NCI-H446 (cell line): ENCODE data around the gene POU2F1.

Experiments
- DNase-seq, 2 experiments: peaks; one replicate each; lab custom pipeline; 2025; lab: John Stamatoyannopoulos, UW

The POU2F1 gene

DNA sequence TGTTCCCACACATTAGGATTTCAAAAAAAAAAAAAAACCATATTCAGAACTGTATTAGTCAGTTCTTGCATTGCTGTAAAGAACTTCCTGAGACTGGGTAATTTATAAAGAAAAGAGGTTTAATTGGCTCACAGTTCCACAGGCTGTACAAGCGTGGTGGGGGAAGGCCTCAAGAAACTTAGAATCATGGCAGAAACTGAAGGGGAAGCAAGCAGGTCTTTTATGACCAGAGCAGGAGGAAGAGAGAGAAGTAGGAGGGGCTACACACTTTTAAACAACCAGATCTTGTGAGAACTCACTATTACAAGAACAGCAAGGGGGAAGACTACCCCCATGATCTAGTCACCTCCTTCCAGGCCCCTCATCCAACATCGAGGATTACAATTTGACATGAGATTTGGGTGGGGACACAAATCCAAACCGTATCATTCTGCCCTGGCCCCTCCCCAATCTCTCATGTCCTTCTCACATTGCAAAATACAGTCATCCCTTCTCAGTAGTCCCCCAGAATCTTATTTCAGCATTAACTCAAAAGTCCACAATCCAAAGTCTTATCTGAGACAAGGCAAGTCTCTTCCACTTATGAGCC, 51.8 kb downstream of the POU2F1 start:
- no peak for DNase-seq

DNA sequence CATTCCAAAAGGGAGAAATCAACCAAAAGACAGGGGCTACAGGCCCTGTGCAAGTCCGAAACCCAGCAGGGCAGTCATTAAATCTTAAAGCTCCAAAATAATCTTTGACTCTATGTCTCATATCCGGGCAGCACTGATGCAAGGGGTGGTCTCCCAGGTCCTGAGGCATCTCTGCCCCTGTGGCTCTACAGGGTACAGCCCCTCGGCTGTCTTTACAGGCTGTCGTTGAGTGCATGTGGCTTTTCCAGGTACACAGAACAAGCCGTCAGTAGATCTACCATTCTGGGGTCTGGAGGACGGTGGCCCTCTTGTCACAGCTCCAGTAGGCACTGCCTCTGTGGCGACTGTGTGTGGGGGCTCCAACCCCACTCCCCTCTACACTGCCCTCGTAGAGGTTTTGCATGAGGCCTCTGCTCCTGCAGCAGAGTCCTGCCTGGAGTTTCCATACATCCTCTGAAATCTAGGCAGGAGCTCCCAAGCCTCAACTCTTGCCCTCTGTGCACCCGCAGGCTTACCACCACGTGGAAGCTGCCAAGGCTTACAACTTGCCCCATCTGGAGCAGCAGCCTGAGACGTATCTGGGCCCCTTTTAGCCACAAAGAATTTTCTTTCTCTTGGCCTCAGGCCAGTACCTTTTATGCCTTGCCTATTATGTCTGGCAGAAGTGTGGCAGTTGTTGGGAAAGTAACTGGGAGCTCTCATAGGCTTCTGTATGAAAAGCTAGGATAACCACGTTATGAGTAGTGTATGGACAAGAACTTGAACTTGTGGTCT, 52.5 kb downstream of the POU2F1 start:
- peak; percentile 74 to 93 for DNase-seq

DNA sequence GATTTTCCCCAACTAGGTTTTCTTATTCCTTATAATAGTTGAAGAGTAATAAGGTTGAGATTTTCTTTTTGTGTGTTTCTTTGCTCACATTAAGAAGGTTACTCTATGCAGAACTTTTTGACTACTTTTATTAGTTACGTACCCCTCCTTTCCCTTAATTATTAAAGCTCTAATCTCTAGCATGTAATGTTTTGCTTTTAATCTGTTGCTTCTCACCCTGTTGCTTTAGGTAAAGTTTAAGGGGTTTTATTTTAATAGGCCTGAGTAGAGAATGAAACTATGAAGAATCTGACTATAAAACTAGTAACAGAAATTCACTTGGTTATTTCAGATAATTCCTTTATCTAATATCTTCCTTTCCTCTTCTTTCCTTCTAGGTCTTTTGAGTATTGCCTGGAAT, 53.4 kb downstream of the POU2F1 start:
- no peak for DNase-seq

DNA sequence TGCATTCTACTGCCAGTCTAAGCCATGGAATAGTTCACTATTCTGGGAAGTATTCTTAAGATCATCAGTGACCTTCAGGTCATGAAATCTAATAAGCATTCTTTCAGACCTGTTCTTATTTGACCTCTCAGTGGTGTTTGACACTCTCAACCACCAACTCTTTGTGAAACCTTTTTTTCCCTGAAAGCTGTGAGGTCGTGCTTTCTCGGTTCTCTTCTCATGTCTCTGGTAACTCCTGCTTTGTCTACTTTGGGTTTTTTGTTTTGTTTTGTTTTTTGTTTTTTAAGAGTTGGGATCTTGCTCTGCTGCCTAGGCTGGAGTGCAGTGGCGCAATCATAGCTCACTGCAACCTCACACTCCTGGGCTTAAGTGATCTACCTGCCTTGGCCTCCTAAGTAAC, 56.3 kb downstream of the POU2F1 start:
- DNase-seq: no peak

- DNase-seq: no peak
Observed at GRCh38 chr1:167278497-167278896, 57.8 kb downstream of the POU2F1 start.

DNA sequence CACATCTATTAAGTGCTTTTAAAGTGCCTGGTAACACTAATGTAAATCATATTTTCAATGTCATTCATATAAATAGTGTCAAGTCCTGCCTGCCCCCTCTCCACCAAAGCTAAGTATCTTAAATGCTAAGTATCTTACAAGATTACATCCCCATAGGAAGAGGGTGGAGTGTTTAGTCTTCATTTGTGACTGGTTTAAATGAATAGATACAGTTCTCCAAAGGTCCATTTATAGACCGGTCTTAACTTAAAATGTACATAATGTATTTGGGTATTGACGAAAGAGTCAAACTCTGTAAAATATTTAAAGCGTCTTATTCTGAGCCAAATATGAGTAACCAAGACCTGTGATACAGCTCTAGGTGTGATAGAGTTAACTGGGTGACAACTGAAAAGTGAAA, 60.2 kb downstream of the POU2F1 start:
- no peak for DNase-seq

- no peak for DNase-seq
Observed at GRCh38 chr1:167288390-167289074, 67.8 kb downstream of the POU2F1 start.

- no peak for DNase-seq
Observed at GRCh38 chr1:167289075-167289442, 68.4 kb downstream of the POU2F1 start.

DNA sequence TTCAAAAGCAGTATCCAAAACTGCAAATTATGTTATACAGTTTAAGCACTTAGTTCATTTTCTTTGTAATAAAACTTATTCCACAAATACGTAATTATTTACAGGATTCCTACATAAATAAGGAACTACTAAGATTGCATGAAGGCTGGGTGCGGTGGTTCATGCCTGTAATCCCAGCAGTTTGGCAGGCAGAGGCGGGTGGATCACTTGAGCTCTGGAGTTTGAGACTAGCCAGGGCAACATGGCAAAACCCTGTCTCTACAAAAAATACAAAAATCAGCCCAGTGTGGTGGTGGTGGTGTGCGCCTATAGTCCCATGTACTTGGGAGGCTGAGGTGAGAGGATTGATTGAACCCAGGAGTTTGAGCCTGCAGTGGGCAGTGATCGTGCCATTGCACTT, 69.3 kb downstream of the POU2F1 start:
- no peak for DNase-seq

- DNase-seq: no peak
Observed at GRCh38 chr1:167291539-167292185, 71.0 kb downstream of the POU2F1 start.

- DNase-seq: no peak
Observed at GRCh38 chr1:167292216-167292615, 71.5 kb downstream of the POU2F1 start.

DNA sequence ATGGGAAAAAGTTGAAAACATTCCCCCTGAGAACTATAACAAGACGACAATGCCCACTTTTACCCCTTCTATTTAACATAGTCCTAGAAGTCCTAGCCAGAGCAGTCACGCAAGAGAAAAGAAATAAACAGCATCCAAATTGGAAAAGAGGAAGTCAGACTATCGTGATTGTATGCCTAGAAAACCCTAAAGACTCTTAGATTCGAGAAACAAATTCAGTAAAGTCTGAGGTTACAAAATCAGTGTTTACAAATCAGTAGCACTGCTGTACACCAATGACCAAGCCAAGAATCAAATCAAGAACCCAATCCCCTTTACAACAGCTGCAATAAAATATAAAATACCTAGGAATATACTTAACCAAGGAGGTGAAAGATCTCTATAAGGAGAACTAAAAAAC, 72.4 kb downstream of the POU2F1 start:
- no peak for DNase-seq

DNA sequence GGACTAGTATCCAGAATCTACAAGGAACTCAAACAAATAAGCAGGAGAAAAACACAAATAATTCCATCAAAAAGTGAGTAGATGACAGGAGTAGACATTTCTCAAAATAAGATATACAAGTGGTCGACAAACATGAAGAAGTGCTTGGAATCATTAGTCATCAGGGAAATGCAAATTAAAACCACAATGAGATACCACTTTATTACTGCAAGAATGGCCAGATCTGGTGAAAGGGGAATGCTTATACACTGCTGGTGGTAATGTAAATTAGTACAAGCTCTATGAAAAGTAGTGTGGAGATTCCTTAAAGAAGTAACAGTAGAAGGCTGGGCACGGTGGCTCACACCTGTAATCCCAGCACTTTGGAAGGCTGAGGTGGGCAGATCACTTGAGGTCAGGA, 73.8 kb downstream of the POU2F1 start:
- no peak for DNase-seq

DNA sequence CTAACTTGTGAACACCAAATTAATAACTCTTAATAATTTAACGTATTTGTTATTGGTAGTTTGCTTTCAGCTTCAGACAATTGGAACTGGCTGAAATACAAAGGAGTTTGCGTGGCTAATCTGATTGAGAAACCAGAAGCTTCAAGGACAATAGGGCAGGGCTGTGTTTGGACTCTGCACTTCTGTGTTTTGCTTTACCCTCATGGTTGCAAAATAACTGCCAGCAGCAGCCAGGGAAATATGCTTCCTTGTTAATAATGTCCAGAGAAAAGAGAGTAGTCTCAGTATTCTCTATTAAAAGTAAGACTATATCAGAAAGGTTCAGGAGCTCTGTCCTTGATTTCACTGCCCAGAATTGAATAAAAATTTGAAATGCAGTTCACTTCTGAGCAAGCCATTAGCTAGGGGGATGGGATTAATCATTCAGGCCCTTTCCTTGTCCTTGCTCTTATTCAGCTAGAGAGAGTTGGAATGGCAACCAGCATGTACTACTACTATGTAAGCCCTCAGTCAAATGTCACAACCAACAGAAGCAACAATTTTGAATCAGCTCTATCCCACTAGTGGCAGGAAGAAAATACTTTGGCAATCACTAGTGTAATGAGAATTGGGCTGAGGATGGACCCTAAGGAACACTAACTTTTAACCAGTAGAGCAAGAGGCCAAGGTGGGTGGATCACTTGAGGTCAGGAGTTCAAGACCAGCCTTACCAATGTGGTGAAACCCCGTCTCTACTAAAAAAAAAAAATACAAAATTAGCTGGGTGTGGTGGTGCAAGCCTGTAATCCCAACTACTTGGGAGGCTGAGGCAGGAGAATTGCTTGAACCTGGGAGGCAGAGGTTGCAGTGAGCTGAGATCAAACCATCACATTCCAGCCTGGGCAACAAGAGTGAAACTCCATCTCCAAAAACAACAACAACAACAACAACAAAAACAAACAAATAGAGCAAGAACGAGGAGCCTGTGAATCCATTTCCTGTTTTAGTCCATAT, 76.8 kb downstream of the POU2F1 start:
- no peak for DNase-seq

- DNase-seq: no peak
Observed at GRCh38 chr1:167298325-167298724, 77.6 kb downstream of the POU2F1 start.

DNA sequence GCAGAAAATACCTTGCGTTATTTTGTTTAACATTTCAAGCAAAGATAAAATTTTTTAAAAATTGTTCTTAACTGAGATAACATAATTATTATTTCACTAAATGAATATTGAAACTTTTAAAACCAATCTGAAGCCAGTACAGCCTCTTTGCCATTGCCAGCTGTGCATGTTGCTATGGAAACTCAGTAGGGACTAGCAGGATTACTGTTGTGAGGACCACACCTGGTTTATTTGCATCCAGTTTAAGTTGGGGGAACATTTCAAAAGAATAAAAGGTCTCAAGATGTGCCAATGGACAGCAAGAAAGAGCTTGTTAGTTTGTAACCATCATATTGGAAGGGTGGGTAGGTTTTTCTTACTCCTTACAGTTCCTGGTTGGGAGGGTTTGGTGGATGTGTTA, 80.7 kb downstream of the POU2F1 start:
- no peak for DNase-seq

DNA sequence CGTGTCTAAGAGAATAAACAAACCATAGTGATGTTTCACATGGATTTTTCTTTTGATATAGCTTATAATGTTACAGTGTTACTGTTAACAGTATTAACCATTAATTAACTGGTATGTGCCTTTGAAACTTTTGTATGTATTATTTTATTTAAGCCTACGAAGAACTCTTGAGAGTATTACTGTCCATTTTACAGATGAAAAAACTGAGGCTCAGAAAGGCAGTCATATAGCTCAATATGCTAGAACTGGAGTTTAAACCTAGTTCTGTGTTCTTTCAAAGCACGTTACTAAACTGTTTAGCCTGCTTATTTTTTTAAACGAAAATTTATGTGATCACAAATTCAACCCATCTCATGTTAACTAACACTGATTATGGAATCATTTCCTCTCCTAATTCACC, 83.5 kb downstream of the POU2F1 start:
- no peak for DNase-seq

DNA sequence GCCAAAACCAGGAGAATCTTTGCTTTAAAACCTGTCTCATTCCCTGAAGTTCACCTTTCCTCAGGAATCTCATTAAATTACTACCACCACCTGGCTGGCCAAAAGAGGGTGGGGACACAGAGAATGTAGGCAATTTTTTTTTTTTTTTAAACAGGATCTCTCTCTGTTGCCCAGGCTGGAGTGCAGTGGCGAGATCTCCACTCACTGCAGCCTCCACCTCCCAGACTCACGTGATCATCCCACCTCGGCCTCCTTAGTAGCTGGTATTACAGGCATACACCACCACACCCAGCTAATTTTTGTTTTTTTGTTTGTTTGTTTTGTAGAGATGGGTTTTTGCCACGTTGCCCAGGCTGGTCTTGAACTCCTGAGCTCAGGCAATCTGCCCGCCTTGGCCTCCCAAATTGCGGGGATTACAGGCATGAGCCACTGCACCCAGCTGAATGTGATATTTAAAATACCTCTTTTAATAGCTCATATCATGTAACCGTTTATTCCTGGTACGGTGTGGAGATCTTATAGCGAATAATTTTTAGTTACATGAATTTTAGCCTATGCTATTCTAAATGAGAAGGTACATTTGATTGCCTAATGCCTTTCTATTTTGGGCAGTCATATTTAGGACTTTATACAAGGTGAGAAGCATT, 84.5 kb downstream of the POU2F1 start:
- DNase-seq: no peak

- no peak for DNase-seq
Observed at GRCh38 chr1:167305706-167306277, 85.1 kb downstream of the POU2F1 start.

DNA sequence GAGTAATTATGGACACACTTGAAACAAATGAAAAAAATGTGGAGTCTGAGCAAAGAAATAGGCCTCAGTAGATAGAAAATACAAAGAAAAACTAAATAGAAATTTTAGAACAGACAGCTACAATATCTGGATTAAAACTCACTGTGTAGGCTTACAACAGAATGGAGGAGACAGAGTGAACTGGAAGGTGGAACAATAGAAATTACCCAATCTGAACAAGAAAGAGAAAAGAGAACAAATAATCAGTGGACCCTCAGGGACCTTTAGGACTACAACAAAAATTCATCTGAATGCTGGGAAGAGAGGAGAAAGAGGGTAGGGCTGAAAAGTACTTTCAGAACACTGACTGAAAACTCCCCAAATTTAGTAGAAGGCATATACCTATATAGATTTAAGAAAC, 90.0 kb downstream of the POU2F1 start:
- no peak for DNase-seq

DNA sequence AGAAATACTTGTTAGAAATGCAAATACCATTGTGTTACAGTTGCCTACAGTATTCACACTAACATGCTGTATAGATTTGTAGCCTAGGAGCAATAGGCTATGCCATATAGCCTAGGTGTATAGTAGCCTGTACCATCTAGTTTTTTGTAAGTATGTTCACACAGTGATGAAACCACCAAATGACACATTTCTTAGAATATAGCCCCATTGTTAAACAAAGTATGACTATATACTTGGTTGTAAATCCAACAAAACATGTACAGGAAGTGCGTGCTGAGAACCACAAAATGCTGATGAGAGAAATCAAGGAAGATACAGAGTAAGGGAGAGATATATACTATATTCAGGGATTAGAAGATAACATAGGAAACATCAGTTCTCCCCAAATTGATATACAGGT, 92.2 kb downstream of the POU2F1 start:
- DNase-seq: no peak
